Activated CD8-positive, alpha-beta memory T cell treated with anti-CD3 and anti-CD28 coated beads, Interleukin-2, amount 50 U/mL, for 24 hours (primary cell): ENCODE data around the gene ANKRD22.

Experiments
- DNase-seq: peaks from one replicate; pipeline ENCODE4 v3.0.0-alpha.2; 2020; ENCODE audit errors: extremely low read depth

Gene ANKRD22

DNA sequence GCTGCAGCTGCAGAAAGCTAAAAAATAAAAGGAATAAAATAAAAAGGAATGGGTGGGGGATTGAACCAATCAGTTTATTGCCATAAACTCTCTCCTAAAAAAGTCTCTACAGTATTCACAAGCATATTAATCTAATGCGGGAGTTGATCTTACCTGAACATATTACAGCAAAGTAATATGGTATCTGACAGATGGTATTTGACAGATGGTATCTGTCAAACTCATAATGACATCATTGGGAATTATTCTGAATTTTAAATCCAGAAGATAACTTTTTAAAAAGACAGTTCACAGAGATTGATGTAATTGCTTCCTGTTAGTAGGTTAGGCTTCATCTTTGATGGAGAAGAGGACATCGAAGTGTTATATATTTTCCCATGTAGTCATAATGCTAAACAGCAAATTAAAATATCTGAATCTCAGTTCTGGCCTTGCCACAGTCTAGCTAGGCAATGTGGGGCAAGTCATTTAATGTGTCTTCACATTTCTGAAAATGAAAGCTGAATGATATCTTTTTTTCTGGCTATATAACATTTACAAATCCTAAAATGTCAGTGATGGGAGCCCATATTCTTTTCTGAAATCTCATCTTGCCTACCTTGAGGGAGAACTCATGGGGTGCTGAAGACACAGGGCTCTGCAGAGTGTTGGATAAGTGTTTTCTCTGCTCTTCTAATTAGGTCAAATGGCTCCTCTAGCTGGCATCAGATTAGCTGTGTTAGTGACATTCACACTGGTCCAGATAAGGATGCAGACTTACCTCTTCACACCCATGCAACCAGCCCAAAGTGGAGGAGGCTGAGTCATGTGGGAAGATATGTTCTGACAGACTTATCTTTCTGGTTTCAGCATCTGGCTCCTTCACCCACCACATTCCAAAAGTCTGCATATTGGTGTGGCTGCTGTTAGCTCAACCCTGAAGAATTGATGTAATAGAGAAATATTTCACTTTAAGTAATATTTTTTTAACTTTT, 51.2 kb downstream of the ANKRD22 start:
- DNase-seq, result no peak

DNA sequence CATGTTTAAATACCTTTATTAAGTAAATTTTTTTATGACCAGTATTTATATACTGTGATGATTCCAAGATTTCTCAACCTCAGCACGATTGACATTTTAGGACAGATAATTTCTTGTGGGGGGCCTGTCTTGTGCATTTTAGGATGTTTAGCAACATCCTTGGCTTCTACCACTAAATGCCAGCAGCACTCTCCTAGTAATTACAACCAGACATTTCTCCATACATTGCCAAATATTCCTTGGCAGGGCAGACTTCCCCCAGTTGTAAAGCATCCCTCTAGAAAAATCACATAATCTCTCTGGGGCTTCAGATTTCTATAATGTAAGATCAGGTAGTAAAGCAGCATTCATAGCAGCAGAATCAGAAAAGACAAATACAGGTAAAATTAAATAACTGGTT, 56.9 kb downstream of the ANKRD22 start:
- no peak for DNase-seq

DNA sequence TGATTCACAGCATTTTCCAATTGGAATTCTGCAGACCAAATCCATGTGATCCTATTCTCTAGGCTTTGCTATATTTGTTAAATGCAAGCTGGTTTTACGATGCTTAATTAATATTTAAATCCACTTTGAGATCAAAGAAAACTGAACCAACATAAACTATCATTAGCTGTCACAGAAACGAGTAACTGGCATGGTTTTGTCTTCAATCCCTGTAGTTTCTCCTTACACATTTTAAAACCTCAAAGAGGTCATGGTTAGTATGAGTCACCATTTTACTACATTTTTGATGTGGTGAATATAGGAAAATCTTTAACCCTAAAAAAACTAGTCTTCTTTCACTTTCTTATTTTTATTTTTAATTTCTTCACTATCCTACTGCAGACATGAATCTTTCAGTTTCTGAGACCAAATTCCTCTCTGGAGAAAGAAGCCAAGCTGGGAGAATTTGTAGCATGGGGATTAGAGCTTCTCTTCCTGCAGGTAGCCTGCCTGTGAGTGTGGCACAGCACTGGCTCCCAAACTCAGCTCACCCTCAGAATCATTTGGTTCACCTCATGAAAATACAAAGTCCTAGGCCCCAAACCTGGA, 57.8 kb downstream of the ANKRD22 start:
- DNase-seq, result no peak

DNA sequence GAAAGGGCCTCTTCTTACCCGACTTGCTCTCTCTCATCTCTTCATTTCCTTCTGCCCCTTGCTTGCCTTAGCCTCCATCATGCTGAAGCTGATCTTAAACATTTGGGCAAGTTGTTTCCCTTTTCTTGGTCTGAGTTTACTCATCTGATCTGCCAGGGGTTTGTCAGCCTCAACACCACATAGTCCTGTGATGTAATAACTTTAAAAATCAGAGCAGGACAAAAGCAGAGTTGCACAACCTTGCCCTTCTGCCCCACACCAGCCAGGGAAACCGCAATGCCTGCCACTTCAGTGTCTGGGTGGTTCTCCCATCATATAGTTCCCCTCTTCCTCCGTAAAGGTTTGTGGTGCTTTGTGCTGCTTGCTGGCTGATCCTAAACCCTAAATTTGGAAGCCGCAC, 59.0 kb downstream of the ANKRD22 start:
- no peak for DNase-seq

DNA sequence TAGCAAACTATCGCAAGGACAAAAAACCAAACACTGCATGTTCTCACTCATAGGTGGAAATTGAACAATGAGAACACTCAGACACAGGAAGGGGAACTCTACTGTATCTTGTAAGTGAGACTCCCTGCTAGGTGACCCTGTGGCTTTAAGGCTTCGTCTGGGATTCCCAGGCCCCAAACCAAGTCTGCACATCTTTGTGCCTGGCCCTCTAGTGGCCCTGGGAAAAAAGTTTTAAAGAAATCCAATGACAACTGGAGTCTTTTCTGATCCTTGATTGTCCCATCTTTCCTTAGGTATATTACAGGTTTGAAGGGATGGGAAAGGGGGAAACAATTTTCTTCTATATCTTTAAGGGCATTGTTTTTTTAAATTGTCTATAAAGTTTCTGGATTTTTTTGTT, 59.7 kb downstream of the ANKRD22 start:
- DNase-seq, result no peak

DNA sequence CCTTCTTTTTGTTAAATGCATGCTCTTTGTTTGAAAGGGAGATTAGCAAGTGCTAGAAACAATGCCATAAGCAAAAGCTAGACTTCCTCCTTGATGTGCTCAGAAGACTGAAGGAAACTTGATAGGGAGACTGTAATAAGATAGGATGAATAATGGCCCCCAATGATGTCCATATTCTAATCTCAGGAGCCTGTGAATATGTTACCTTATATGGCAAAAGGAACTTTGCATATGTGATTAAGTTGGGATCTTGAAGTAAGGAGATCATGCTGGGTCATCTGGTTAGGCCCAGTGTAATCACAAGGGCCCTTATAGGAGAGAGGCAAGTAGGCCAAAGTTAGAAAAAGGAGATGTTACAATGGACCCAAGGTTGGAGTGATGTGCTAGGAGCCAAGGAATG, 62.7 kb downstream of the ANKRD22 start:
- DNase-seq, result no peak

DNA sequence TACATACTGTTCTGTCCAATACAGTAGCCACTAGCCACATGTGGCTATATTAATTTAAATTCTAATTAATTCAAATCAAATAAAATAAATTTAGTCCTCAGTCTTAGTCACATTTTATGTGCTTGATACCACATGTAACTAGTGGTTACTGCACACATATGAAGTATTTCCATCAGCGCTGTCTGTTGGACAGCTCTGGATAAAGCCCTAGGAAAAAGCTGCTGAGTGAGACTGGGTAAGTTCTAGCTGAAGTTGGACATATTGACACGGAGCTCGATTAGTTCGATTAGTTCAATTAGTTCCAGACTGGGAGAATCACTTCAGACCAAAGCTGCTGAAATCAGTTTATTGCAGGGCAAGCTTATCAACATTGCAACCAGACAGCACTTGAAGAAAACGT, 64.2 kb downstream of the ANKRD22 start:
- DNase-seq, result no peak

DNA sequence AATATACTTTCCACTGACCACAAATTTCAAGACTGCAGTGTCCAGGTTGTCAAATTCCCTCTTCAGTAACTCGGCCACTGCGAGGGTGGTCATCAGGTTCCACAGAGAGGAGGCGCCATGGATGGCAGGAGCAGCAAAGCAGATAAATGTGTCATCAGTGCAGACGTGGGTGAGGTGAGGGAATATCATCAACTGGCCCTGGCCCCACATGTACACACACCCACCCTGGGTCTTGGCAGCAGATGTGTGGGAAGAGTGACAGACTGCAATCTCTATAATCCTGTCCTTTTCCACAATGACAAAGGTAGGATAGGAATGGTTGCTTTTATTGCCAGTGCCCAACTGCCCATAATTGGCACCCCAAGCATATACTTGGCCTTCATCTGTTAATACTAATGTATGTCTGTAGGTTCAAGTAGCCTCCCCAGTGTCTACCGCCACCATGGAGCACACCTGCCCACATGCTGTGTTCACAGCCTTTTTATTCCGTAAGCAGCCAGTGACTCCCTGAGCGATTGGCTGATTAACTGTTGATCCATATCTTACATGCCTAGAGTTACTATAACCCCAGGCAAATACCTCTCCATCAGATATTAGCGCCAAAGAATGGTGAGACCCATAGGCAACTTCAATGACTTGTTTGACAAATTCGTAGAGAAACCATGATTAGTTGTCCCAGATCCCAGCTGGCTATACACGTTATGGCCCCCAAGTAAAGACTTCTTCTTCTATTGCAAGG, 65.4 kb downstream of the ANKRD22 start:
- DNase-seq, result no peak

DNA sequence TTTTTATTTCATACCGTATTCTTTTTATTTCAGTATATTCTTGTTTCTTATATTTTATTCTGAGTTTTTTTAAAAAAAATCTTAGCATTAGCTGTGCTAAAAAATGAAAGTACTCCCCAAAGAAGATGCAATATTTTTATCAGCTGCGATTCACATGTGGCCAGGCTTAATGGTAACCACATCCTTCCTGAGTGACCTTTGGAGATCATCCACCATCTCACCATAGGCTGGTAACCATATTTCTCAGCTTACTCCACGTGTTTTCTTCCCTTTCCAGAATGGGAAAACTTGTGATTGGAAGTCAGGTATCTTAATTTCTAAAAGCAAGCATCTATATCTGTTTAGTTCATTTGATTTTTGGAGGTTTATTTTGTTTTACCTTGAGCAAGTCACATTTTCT, 67.9 kb downstream of the ANKRD22 start:
- no peak for DNase-seq

DNA sequence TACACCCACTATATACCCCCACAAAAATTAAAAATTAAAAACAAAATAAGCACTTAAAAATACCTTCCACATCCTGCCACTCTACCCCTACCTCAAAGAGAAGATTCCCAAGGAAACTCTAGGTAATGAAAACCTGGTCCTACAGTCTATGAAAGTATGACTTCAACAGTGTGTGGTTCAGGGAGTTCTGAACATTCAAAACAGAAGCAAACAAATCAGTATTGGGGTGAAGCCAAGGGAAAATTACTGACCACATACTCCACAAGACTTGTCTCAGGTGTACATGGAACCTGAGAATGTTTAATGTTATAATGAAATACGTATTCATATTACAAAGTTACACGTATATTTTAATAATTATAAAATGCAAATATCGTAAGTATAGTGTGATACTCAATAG, 69.4 kb downstream of the ANKRD22 start:
- DNase-seq, result no peak

DNA sequence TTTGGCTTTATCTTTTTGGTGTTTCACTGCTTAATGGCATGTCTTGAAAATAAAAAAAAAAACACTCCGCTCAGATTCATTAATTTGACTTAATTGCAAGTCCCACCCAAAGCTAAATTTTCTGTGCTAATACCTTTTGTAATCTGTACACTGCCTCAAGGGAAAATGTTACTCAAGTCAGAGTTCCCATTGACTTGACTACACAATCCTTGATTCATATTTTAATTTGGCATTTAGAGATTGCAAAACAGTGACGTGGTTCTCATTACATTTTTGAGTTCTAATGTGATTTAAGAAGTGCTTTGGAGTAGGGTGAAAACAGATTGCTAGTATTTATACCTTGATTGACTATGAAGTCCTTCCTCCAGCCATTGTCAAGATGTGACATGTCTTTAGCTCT, 70.4 kb downstream of the ANKRD22 start:
- no peak for DNase-seq
